GM23338 (cell line): ENCODE measurements around the gene PHF21A. TPM values are rescaled to one million over a fixed set of nuclear protein-coding genes. Genes with fewer than 3 reads are reported as not detected.

ENCODE experiments used
- ATAC-seq: fragments of 200-7000 bp; cut with Tn5 transposase; 3 replicates; pipeline ENCODE4 v1.9.1; 2020
- DNase-seq: peaks from one replicate; pipeline ENCODE4 v3.0.0-alpha.2; 2015; ENCODE audit warnings: low spot score
- H2AFZ ChIP-seq: fragments of 200-600 bp; sonication (generic); 2 replicates; pipeline ENCODE4 v1.8.0; 2016; ENCODE audit warnings: antibody characterized with exemption, mild to moderate bottlenecking, moderate library complexity
- H3F3A ChIP-seq: fragments of 200-600 bp; sonication (generic); replicated peaks from 2 replicates; pipeline ENCODE4 v1.8.0; 2017; ENCODE audit warnings: antibody characterized with exemption, mixed run types, low read depth
- H3K27ac ChIP-seq: fragments of 200-600 bp; sonication (generic); 2 replicates; pipeline ENCODE4 v1.6.1; 2016; ENCODE audit warnings: low read depth
- H3K27me3 ChIP-seq: fragments of 200-600 bp; sonication (generic); 2 replicates; pipeline ENCODE4 v1.8.0; 2016; ENCODE audit warnings: mild to moderate bottlenecking, mixed run types, moderate library complexity; ENCODE audit not compliant: insufficient read depth
- H3K36me3 ChIP-seq: fragments of 200-600 bp; sonication (generic); 2 replicates; pipeline ENCODE4 v1.8.0; 2016; ENCODE audit warnings: mild to moderate bottlenecking; ENCODE audit not compliant: insufficient read depth
- H3K4me1 ChIP-seq: fragments of 200-600 bp; sonication (generic); 2 replicates; pipeline ENCODE4 v1.8.0; 2016; ENCODE audit warnings: mild to moderate bottlenecking, moderate library complexity; ENCODE audit not compliant: insufficient read depth
- H3K4me2 ChIP-seq: fragments of 200-600 bp; sonication (generic); 2 replicates; pipeline ENCODE4 v1.7.1; 2017; ENCODE audit warnings: mixed run types
- H3K4me3 ChIP-seq: fragments of 200-600 bp; sonication (generic); 2 replicates; pipeline ENCODE4 v1.6.1; 2016; ENCODE audit warnings: mixed run types
- H3K79me2 ChIP-seq: fragments of 200-600 bp; sonication (generic); replicated peaks from 2 replicates; pipeline ENCODE4 v1.8.0; 2017; ENCODE audit warnings: mild to moderate bottlenecking; ENCODE audit not compliant: insufficient read depth
- H3K9me2 ChIP-seq: fragments of 200-600 bp; sonication (generic); 2 replicates; pipeline ENCODE4 v1.8.0; 2017; ENCODE audit not compliant: insufficient read depth
- H4K20me1 ChIP-seq: fragments of 200-600 bp; sonication (generic); replicated peaks from 2 replicates; pipeline ENCODE4 v1.8.0; 2017; ENCODE audit warnings: mild to moderate bottlenecking; ENCODE audit not compliant: insufficient read depth
- H3K27ac Mint-ChIP-seq: 2 replicates; pipeline ENCODE4 v1.8.0; 2020; ENCODE audit warnings: inconsistent platforms, mild to moderate bottlenecking, moderate library complexity, mixed read lengths
- H3K27me3 Mint-ChIP-seq: 3 replicates; pipeline ENCODE4 v1.8.0; 2022; ENCODE audit warnings: low read depth, mild to moderate bottlenecking, moderate library complexity, mixed read lengths, inconsistent platforms; ENCODE audit not compliant: insufficient read depth, poor library complexity
- H3K36me3 Mint-ChIP-seq: 3 replicates; pipeline ENCODE4 v1.8.0; 2021; ENCODE audit warnings: low read depth, mild to moderate bottlenecking, inconsistent platforms, moderate library complexity, mixed read lengths
- H3K4me1 Mint-ChIP-seq: 3 replicates; pipeline ENCODE4 v1.8.0; 2020; ENCODE audit warnings: mild to moderate bottlenecking, inconsistent platforms, mixed read lengths
- H3K4me3 Mint-ChIP-seq: 3 replicates; pipeline ENCODE4 v1.8.0; 2021; ENCODE audit warnings: moderate library complexity, mild to moderate bottlenecking, inconsistent platforms, mixed read lengths
- H3K9me3 Mint-ChIP-seq: 3 replicates; pipeline ENCODE4 v1.8.0; 2020; ENCODE audit warnings: moderate library complexity, mild to moderate bottlenecking, inconsistent platforms, mixed read lengths
- CREB1 ChIP-seq: fragments of 250-450 bp; sonication (Bioruptor Pico); IDR thresholded peaks from 2 replicates; pipeline ENCODE4 v1.5.0; 2020; ENCODE audit warnings: low read depth, mild to moderate bottlenecking, moderate library complexity
- CTCF ChIP-seq, 2 experiments: fragments of 200-600 bp in 1 of 2; sonication (generic) in 1 of 2; conservative IDR thresholded peaks; 2 replicates each; pipeline versions ENCODE4 v1.5.1 to v1.6.1; 2016 to 2017; ENCODE audit warnings: antibody characterized with exemption in 2 of 2, low read depth in 2 of 2, mild to moderate bottlenecking in 2 of 2, moderate library complexity in 1 of 2
- EZH2 ChIP-seq: fragments of 200-600 bp; sonication (generic); IDR thresholded peaks from one replicate; pipeline ENCODE4 v1.8.0; 2017; ENCODE audit warnings: antibody characterized with exemption, mild to moderate bottlenecking, low read depth; ENCODE audit not compliant: unreplicated experiment
- EZH2phosphoT487 ChIP-seq: fragments of 200-600 bp; sonication (generic); IDR thresholded peaks from one replicate; pipeline ENCODE4 v1.8.1; 2018; ENCODE audit warnings: antibody characterized with exemption; ENCODE audit not compliant: unreplicated experiment
- JUNB ChIP-seq: IDR thresholded peaks from one replicate; pipeline ENCODE4 v1.6.1; 2016; ENCODE audit warnings: antibody characterized with exemption; ENCODE audit not compliant: unreplicated experiment
- NANOG ChIP-seq: IDR thresholded peaks from 2 replicates; pipeline ENCODE4 v1.6.1; 2016; ENCODE audit warnings: antibody characterized with exemption, borderline replicate concordance
- STAT1 ChIP-seq: IDR thresholded peaks from one replicate; pipeline ENCODE4 v1.6.1; 2016; ENCODE audit warnings: antibody characterized with exemption; ENCODE audit not compliant: unreplicated experiment
- ZNF114 ChIP-seq: fragments of 250-450 bp; sonication (Bioruptor Pico); IDR thresholded peaks from 2 replicates; pipeline ENCODE4 v1.5.0; 2020; ENCODE audit warnings: mild to moderate bottlenecking, moderate library complexity
- ZNF331 ChIP-seq: fragments of 250-450 bp; sonication (Bioruptor Pico); IDR thresholded peaks from 2 replicates; pipeline ENCODE4 v1.5.0; 2020; ENCODE audit warnings: low read depth, mild to moderate bottlenecking, moderate library complexity
- polyA plus RNA-seq: library from polyadenylated mRNA; unstranded; fragments of >200 nt; fragmentation: Nextera tagmentation; extraction: Ambion mirVana; gene quantifications from 2 replicates; pipeline ENCODE4 v1.2.1, GENCODE V29; 2016
- total RNA-seq: library from RNA; depleted of rRNA; stranded (reverse); fragments of >200 nt; shearing (Covaris generic); gene quantifications from 2 replicates; pipeline ENCODE4 v1.2.3, GENCODE V29; 2014
- TF ChIP-seq, protein P1 (sequence below): IDR thresholded peaks from one replicate; pipeline ENCODE4 v1.6.1; 2018; ENCODE audit warnings: antibody characterized with exemption; ENCODE audit not compliant: unreplicated experiment
- TF ChIP-seq, protein P2 (sequence below): IDR thresholded peaks from 2 replicates; pipeline ENCODE4 v1.6.1; 2016; ENCODE audit warnings: antibody characterized with exemption

PHF21A gene
- total and polyA plus RNA-seq, 2 experiments from 2014 or later, result 21.7 to 23.6 TPM

GRCh38 chr11:46049325-46049897 is 71.8 kb downstream of the PHF21A start:
- H3K27ac ChIP-seq, result peak overlapping the region; percentile 88

GRCh38 chr11:46048198-46048597 is 73.1 kb downstream of the PHF21A start:
- H3K27ac ChIP-seq, result no peak overlapping the region
- no peak overlapping the region for H2AFZ ChIP-seq
- ATAC-seq (no peak), DNase-seq (no peak)
- Mint-ChIP-seq H3K9me3 (no peaks in the 10 kb centered on the region), H3K27me3 (peaks cover 6% of the 10 kb centered on the region), H3K27ac (no peak overlapping the region), H3K4me1 (peaks cover 63% of the 10 kb centered on the region), H3K4me3 (no peak overlapping the region), H3K36me3 (peaks cover 11% of the 10 kb centered on the region; the same call in 2 of the 3 replicates)
- TF ChIP-seq, protein P1, sequence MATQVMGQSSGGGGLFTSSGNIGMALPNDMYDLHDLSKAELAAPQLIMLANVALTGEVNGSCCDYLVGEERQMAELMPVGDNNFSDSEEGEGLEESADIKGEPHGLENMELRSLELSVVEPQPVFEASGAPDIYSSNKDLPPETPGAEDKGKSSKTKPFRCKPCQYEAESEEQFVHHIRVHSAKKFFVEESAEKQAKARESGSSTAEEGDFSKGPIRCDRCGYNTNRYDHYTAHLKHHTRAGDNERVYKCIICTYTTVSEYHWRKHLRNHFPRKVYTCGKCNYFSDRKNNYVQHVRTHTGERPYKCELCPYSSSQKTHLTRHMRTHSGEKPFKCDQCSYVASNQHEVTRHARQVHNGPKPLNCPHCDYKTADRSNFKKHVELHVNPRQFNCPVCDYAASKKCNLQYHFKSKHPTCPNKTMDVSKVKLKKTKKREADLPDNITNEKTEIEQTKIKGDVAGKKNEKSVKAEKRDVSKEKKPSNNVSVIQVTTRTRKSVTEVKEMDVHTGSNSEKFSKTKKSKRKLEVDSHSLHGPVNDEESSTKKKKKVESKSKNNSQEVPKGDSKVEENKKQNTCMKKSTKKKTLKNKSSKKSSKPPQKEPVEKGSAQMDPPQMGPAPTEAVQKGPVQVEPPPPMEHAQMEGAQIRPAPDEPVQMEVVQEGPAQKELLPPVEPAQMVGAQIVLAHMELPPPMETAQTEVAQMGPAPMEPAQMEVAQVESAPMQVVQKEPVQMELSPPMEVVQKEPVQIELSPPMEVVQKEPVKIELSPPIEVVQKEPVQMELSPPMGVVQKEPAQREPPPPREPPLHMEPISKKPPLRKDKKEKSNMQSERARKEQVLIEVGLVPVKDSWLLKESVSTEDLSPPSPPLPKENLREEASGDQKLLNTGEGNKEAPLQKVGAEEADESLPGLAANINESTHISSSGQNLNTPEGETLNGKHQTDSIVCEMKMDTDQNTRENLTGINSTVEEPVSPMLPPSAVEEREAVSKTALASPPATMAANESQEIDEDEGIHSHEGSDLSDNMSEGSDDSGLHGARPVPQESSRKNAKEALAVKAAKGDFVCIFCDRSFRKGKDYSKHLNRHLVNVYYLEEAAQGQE, result no peak
- no peak for TF ChIP-seq ZNF331 (CRISPR knock-in tag)
- TF ChIP-seq ZNF114 (CRISPR knock-in tag), result no peak
- TF ChIP-seq NANOG, result no peak
- TF ChIP-seq, protein P2, sequence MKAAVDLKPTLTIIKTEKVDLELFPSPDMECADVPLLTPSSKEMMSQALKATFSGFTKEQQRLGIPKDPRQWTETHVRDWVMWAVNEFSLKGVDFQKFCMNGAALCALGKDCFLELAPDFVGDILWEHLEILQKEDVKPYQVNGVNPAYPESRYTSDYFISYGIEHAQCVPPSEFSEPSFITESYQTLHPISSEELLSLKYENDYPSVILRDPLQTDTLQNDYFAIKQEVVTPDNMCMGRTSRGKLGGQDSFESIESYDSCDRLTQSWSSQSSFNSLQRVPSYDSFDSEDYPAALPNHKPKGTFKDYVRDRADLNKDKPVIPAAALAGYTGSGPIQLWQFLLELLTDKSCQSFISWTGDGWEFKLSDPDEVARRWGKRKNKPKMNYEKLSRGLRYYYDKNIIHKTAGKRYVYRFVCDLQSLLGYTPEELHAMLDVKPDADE, result no peak
- no peak for TF ChIP-seq CTCF (conservative IDR thresholded peaks at IDR 0.05; ENCODE audit: low read depth in 2 of 2)
- no peak for TF ChIP-seq EZH2phosphoT487
- no peak for TF ChIP-seq STAT1
- no peak for TF ChIP-seq JUNB
- no peak for TF ChIP-seq CREB1 (CRISPR knock-in tag)
- no peak for TF ChIP-seq EZH2
- no peaks in the 10 kb centered on the region for H3K36me3 ChIP-seq
- no peaks in the 10 kb centered on the region for H4K20me1 ChIP-seq
- peaks cover 48% of the 10 kb centered on the region for H3K4me1 ChIP-seq
- no peak overlapping the region for H3K4me3 ChIP-seq
- H3K79me2 ChIP-seq, result no peaks in the 10 kb centered on the region
- H3K9me2 ChIP-seq, result no peaks in the 10 kb centered on the region
- no peak overlapping the region for H3K4me2 ChIP-seq
- no peaks in the 10 kb centered on the region for H3F3A ChIP-seq
- no peaks in the 10 kb centered on the region for H3K27me3 ChIP-seq

More at GRCh38 chr11:46049325-46049897, 71.8 kb downstream of the PHF21A start:
- Mint-ChIP-seq H3K27me3 (peaks cover 6% of the 10 kb centered on the region), H3K4me1 (peaks cover 68% of the 10 kb centered on the region), H3K4me3 (0 out of 3 replicates have a peak overlapping the region, but pooled peaks have one; percentile 15), H3K27ac (peak overlapping the region; percentile 43; the same call in 1 of the 2 replicates), H3K36me3 (peaks cover 11% of the 10 kb centered on the region; the same call in 2 of the 3 replicates), H3K9me3 (no peaks in the 10 kb centered on the region)
- TF ChIP-seq ZNF114 (CRISPR knock-in tag) (no peak), EZH2phosphoT487 (no peak)
- H3K4me1 ChIP-seq, result peaks cover 54% of the 10 kb centered on the region
- no peaks in the 10 kb centered on the region for H3K36me3 ChIP-seq
- no peaks in the 10 kb centered on the region for H3K79me2 ChIP-seq
- DNase-seq (no peak), ATAC-seq (peak; percentile 53)
- H3K27me3 ChIP-seq, result no peaks in the 10 kb centered on the region
- H3K4me2 ChIP-seq, result peak overlapping the region; percentile 33
- H3F3A ChIP-seq, result no peaks in the 10 kb centered on the region
- H3K4me3 ChIP-seq, result no peak overlapping the region
- no peak overlapping the region for H2AFZ ChIP-seq
- no peaks in the 10 kb centered on the region for H3K9me2 ChIP-seq
- no peaks in the 10 kb centered on the region for H4K20me1 ChIP-seq
